HG03060 (cell line): ENCODE measurements around the gene VMP1.
"Not testable (repeated sequence)": the region's sequence is repeated elsewhere in the genome, so short reads cannot be mapped to it uniquely, and the experiment has no call there.

Source experiments
- ATAC-seq: cut with Tn5 transposase; IDR thresholded peaks from one replicate; pipeline ENCODE4 v1.9.1; 2021; ENCODE audit warnings: low read depth, moderate number of reproducible peaks; ENCODE audit not compliant: unreplicated experiment

The VMP1 gene

GRCh38 chr17:59775786-59776350 is 68.4 kb downstream of the VMP1 start:
- ATAC-seq, result no peak

GRCh38 chr17:59776577-59776976 is 69.1 kb downstream of the VMP1 start:
- ATAC-seq, result no peak

DNA sequence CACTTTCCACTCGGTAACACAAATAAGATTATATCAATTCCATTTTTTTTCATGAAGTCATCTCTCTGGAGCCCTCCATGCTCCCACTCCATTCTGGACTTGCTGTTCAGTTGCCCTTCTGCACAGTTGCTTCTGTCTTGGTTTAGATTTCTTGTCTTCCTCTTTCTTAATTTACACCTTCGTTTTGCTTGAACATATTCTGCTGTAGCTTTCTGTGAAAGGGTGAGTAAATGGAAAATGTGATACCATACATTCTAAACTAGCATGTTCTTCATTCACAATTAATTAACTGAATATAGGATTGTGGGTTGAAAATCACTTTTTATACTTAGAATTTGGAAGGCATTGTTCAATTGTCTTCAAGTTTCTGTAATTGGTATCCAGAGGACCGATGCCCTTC is 69.6 kb downstream of the VMP1 start:
- no peak for ATAC-seq

GRCh38 chr17:59778996-59779395 is 71.5 kb downstream of the VMP1 start:
- ATAC-seq, result no peak

DNA sequence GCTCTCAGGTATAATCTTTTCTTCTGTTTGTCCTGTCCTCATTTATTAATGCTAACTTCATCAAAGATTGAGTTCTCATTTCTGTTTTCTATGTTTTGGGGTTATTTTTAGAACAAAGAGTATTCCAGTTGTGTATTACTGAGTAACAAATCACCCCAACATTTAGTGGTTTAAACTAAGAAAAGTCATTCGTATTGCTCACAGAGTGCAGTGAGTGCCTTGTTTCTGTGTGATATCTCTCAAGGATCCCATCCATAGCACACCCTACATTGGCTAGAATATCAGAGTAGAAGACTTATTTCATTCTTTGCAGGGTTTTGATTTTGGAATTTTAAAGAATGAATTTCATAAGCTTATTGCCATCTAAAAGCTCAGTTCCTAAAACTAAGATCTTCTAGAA is 72.1 kb downstream of the VMP1 start:
- ATAC-seq, result no peak

- ATAC-seq, result not testable (repeated sequence)
These were observed 73.1 kb downstream of the VMP1 start for GRCh38 chr17:59780548-59780947.

DNA sequence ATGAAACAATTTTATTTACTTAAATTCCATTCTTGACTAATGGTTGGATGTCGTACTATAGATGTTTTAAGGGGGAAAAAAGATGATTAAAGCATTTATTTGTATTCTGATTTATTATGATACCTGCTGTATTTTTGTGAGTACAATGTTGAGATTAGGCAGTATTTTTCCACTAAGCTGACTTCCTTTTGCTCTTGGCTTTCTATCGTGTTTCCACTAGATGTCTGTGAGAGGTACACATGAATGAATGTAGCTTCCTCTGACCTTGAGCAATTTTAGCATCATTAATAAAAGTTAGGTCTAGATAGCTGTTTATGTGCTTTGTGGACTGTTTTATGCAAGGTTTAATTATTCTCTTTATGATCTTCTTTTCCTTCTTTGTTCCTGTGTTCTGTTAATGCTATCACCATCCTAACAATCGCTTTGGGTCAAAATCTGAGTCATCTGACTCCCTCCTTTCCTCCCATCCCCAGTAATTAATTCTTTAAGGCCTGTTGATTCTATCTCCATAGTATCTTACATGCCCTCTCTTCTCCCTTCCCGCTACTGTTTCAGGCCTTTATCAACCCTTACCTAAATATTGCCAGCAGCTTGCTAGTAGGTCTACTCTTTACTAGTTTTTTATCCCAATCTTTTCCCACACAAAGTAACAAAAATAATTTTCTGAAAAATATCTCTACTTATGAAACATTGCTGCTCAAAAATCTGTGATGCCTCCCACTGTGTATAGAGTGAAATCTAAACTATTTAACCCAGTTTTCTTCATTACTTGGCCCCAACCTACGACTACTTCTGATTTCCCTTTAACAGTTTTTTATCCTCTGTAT is 76.0 kb downstream of the VMP1 start:
- ATAC-seq, result no peak

DNA sequence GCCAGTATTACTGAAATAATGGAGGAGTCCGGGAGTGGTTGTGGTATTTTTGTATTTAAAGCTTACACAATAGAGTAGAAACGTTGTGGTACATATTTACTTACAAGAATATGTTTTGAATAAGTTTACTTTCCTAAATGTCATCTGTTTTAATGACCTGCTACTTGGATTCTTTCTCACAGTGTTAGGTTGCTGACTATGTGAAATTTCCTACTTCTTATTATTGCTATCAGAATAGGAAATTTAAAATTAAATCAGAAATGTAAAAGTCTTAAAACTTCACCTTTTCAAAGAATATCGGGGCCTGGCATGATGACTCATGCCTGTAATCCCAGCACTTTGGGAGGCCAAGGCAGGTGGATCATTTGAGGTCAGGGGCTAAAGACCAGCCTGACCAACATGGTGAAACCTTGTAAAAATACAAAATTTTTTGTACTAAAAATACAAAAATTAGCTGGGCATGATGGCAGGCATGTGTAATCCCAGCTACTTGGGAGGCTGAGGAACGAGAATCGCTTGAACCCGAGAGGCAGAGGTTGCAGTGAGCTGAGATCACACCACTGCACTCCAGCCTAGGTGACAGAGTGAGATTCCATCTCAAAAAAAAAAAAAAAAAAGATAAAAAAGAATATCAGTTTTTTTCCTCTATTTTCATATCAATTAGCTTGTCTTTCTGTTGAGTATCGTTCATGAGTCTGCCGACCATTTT is 77.8 kb downstream of the VMP1 start:
- no peak for ATAC-seq

DNA sequence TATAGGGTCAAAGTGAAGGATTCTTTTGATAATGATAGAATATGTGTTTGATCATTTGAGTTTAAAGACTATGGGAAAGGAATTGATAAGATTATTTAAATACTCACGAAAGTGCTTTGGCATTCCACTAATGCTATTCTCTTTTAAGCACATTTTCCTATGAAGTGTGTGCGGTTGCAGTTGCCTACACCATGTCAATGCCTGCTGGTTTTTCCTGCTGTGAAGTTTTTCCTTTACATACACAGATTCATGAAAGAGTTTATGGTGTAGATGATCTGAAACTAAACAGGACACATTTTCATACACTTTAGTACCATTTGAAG is 78.7 kb downstream of the VMP1 start:
- ATAC-seq, result no peak

GRCh38 chr17:59786536-59787319 is 79.3 kb downstream of the VMP1 start:
- ATAC-seq, result peak; percentile 87

GRCh38 chr17:59789849-59790248 is 82.4 kb downstream of the VMP1 start:
- not testable (repeated sequence) for ATAC-seq

DNA sequence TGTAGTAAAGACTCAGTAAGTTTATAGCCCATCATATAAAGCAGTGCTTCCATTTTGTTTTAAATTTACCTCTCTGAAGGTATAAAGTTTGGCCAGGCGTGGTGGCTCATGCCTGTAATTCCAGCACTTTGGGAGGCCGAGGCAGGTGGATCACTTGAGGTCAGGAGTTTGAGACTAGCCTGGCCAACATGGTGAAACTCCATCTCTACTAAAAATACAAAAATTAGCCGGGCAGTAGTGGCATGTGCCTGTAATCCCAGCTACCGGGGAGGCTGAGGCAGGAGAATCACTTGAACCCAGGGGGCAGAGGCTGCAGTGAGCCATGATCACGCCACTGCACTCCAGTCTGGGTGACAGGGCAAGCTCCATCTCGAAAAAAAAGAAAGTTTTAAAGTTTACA is 83.0 kb downstream of the VMP1 start:
- not testable (repeated sequence) for ATAC-seq

GRCh38 chr17:59790910-59791309 is 83.5 kb downstream of the VMP1 start:
- ATAC-seq, result no peak

DNA sequence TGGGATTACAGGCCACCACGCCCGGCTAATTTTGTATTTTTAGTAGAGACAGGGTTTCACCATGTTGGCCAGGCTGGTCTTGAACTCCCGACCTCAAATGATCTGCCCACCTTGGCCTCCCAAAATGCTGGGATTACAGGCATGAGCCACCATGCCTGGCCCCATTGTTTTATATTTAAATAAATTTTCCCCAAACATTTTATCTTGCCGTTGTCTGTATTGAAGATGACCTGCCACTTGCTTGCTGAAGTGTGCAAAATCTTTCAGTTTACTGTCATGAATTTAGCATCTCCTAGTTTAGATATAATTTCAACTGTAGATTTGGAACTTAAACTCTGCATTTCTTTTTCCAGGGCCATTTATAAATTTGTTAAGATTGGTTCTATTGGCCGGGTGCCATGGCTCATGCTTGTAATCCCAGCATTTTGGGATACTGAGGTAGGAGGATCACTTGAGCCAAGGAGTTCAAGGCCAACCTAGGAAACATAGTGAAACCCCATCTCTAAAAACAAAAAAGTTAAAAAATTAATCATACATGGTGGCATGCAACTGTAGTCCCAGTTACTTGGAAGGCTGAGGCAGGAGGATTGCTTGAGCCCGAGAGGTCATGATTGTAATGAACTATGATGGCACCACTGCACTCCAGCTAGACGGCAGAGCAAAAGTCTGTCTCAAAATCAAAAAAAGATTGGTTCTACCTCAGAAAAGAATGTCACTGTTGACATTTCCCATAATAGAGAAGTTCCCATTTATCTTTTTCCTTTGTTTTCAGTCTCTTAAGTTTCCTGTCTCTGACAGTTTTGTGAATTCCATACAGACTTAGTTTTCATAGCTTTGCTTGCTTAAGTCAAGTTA is 84.4 kb downstream of the VMP1 start:
- ATAC-seq, result no peak

GRCh38 chr17:59792458-59792823 is 85.0 kb downstream of the VMP1 start:
- ATAC-seq, result not testable (repeated sequence)

DNA sequence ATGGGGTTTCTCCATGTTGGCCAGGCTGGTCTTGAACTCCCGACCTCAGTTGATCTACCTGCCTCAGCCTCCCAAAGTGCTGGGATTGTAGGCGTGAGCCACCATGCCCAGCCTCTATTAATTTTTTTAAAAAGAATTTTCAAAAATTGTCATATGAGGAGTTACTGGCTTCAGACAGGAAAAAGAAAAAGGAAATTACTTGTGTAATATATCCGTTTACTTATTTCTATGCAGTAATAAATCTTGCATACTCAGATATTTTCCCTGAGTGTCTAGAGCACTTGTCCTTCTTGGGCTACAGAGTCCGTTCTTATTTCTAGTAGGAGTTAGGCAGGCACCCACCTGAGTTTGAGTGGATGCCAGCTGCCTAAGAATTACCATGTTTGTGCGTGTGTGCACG is 85.8 kb downstream of the VMP1 start:
- ATAC-seq, result no peak

DNA sequence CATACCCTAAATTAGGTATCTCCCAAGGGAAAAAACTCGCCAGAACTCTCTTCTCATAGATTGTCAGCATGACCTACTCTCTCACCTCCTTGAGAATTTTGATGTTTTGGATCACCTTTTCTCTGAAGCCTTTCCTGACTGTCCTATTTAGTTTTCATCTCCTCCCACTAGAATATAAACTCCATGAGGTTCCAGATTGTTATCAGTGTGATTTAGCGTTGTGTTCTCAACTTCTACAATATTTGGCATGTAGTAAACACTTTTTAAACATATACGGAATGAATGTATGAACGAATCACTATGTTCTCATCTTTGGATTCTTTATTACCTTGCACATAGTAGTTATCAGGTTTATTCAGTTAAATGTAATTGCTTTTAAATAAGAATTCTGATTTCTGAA is 88.7 kb downstream of the VMP1 start:
- no peak for ATAC-seq

DNA sequence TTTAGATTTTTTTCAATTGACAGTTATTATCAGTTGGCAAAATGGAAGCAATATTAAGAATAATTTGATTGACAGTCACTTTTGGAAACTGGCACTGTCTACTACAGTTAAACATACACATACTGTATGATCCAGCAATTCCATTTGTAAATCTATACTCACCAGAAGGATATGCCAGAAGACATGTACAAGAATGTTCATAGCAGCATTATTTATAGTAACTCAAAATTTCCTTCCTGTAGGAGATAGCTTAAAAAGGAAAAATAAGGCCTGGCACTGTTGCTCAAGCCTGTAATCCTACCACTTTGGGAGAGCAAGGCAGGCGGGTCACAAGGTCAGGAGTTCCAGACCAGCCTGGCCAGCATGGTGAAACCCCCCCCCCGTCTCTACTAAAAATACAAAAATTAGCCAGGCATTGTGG is 89.3 kb downstream of the VMP1 start:
- ATAC-seq, result no peak

- no peak for ATAC-seq
These were observed 90.7 kb downstream of the VMP1 start for GRCh38 chr17:59798111-59798510.

DNA sequence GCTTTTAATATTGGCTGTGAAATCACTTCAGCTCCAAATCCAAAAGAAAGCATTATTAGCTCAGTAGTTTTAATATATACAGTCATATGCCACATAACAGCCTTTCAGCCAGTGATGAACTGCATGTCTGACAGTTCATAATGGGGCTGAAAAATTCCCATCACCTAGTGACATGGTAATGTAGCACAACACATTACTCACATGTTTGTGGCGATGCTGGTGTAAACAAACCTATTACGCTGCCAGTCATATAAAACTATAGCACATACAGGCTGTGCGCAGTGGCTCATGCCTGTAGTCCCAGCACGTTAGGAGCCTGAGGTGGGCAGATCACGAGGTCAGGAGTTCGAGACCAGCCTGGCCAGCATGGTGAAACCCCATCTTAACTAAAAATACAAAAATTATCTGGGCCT is 93.1 kb downstream of the VMP1 start:
- ATAC-seq, result no peak
